CMK (cell line): ENCODE measurements around the gene BID.
"Not testable (repeated sequence)": the region's sequence is repeated elsewhere in the genome, so short reads cannot be mapped to it uniquely, and the experiment has no call there.

ENCODE experiments used
- DNase-seq: peaks from one replicate; pipeline ENCODE4 v3.0.0-alpha.2; 2010; ENCODE audit warnings: low read depth

Gene BID

DNA sequence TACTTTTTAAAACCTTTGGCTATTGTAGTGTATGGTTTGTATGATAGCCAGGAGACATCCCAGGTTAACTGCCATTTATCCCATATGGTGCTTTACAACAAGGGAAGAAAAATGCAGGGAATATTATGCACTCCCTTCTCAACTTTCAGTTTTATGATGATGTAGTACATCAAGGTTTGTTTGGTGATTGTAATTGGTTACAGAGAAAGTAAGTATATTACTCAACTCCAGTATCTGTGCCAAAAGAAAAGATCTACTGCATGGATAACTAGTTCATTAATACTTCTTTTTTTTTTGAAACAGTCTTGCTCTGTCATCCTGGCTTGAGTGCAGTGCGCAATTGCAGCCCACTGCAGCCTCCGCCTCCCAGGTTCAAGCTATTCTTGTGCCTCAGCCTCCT, 70.5 kb downstream of the BID start:
- no peak for DNase-seq

- no peak for DNase-seq
Observed at GRCh38 chr22:17700778-17701177, 73.5 kb downstream of the BID start.

GRCh38 chr22:17699696-17700340, 74.5 kb downstream of the BID start:
- DNase-seq: no peak

DNA sequence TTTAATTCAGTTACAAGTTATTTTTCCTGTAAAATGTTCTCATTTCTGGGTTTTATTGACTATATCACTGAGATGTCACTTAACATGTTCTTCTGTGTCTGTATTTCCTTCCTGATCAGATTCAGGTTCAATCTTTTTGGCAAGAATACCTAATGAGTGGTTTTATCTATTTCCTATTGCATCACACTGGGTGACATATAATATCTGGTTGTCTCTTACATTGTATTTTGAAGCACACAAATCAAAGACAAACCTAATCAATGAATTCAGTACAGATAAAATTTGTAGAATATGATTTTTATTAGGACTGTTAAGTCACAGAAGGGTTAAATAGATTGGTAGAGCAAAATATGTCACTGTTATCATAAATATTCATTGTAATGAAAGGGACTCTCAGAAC, 75.3 kb downstream of the BID start:
- DNase-seq: no peak

DNA sequence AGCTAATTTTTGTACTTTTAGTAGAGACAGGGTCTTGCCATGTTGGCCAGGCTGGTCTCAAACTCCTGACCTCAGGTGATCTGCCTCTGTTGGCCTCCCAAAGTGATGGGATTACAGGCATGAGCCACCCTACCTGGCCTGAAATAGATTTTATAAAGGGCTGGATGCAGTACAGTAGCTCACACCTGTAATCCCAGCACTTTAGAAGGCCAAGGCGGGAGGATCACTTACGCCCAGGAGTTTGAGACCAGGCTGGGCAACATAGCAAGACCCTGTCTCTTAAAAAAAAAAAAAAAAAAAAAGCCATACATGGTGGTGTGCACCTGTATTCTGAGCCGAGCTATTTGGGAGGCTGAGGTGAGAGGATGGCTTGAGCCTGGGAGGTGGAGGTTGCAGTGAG, 76.0 kb downstream of the BID start:
- not testable (repeated sequence) for DNase-seq

- not testable (repeated sequence) for DNase-seq
Observed at GRCh38 chr22:17697196-17697595, 77.1 kb downstream of the BID start.

DNA sequence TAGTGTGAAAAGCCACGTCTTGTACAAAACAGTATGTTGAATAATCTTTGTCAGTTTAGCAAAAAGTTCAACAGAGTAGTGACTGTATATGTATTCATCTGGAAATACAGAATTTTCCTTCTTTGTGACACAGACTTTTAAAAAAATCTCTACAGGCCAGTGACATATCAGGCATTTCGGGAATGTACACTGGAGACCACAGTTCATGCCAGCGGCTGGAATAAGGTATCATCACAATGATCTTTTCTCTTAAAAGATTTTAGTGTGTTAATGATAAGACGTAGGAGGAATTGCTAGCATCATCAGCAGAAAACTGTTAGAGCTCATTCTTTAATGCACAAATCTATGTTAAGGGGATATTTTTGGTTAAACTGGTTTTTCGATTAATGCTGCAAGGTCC, 78.3 kb downstream of the BID start:
- DNase-seq: no peak

DNA sequence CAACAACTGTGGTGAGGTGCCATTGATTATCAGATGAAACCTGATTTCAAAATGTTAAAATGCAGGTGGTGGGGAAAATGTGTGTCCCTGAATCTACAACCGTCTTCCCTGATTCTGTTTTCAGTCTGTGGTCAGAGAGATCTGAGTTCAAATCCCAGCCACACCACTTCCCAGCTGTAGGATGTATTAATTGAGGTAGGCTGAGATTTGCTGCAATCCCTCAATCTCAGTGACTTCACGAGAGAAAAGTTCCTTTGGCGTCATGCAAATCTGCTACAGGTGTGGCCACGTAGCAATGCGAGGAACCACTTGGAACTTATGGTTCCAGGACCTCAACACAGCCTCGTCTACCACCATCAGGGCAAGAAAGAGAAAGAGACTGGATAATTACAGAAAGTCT, 79.5 kb downstream of the BID start:
- no peak for DNase-seq

GRCh38 chr22:17694193-17694592, 80.1 kb downstream of the BID start:
- no peak for DNase-seq

DNA sequence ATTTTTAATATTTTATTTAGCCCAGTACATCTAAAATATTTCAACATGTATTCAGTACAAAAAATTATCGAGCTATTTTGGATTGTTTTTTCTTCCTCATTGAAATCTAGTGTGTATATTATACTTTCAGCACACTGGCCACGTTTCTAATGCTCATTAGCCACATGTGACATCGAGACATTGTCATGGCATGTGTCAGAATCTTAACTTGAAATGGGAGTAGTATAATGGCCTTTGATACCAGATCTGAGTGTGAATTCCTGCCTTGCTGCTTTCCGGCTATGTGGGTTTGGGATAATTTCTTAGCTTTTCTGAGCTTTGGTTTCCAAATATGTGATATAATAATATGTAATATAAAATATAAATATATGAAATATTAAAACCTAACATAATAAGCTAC, 81.4 kb downstream of the BID start:
- DNase-seq: no peak

DNA sequence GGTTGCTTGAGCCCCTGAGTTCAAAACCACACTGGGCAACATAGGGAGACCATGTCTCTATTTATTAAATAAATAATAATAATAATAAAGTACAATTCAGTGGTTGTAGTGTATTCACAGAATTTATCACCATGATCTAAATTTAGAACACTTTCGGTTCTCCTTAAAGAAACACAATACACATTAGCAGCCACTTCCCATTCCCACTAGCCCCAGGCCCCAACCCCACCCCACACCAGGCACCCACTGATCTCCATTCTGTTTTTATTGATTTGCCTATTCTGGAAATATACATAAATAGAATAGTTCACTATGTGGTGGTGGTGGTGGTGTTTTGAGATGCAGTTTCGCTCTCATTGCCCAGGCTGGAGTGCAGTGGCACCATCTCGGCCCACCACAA, 90.0 kb downstream of the BID start:
- no peak for DNase-seq
